GM12878 (cell line): ENCODE data around the gene PIP4K2A. TPM values are rescaled to one million over a fixed set of nuclear protein-coding genes. Genes with fewer than 3 reads are reported as not detected.

Experiments
- ATAC-seq: fragments of 200-7000 bp; cut with Tn5 transposase; 3 replicates; pipeline ENCODE4 v1.9.1; 2020; ENCODE audit warnings: mild to moderate bottlenecking, moderate library complexity
- BruUV-seq: library from RNA; stranded (reverse); fragments of 400-500 nt; replicated peaks from 2 replicates; lab custom pipeline; 2021; lab: Mats Ljungman, UMichigan
- CTCF ChIA-PET: fragments of 300-600 bp; sonication (Branson Sonifier 250); formaldehyde crosslinking; extraction: SDS; loops from one replicate; lab custom pipeline; 2021; ENCODE audit warnings: inconsistent platforms; lab: Yijun Ruan, JAX
- POLR2A ChIA-PET: fragments of 350-600 bp; formaldehyde crosslinking; extraction: SDS; loops from one replicate; lab custom pipeline; 2021; ENCODE audit warnings: inconsistent platforms; lab: Charles Lee
- RAD21 ChIA-PET: fragments of 300-600 bp; sonication (Branson Sonifier 250); formaldehyde crosslinking; loops from one replicate; lab custom pipeline; 2023; ENCODE audit warnings: antibody characterized with exemption; ENCODE audit not compliant: unreplicated experiment; lab: Charles Lee
- SMC1A ChIA-PET: fragments of 300-600 bp; sonication (Branson Sonifier 250); formaldehyde crosslinking; loops from one replicate; lab custom pipeline; 2023; ENCODE audit not compliant: unreplicated experiment, uncharacterized antibody; lab: Charles Lee
- DNase-seq: peaks from one replicate; pipeline ENCODE4 v3.0.0-alpha.2; 2011; ENCODE audit warnings: low read depth, low spot score
- FAIRE-seq: peaks from 3 replicates; lab custom pipeline; 2011; peaks lifted over from hg19 to GRCh38; lab: Jason Lieb, UNC
- H2AFZ ChIP-seq: 2 replicates; pipeline ENCODE4 v1.6.0; 2011; ENCODE audit warnings: low read depth, low read length, control low read depth; ENCODE audit not compliant: control insufficient read depth
- H3K27ac ChIP-seq: 2 replicates; pipeline ENCODE4 v1.5.1; 2011; ENCODE audit warnings: control low read depth; ENCODE audit not compliant: control insufficient read depth, insufficient read depth
- H3K27me3 ChIP-seq, 2 experiments: replicated peaks in 1 of 2; 2 replicates each; pipeline versions ENCODE4 v1.6.0 to v1.6.1; 2011; ENCODE audit warnings: low read length in 1 of 2; ENCODE audit not compliant: control insufficient read depth in 2 of 2, insufficient read depth in 2 of 2
- H3K36me3 ChIP-seq, 2 experiments: 2 replicates each; pipeline ENCODE4 v1.5.1; 2011; ENCODE audit warnings: low read length in 1 of 2; ENCODE audit not compliant: control insufficient read depth in 2 of 2, insufficient read depth in 2 of 2
- H3K4me1 ChIP-seq: 2 replicates; pipeline ENCODE4 v1.6.1; 2011; ENCODE audit warnings: mild to moderate bottlenecking, low read length, moderate library complexity, mixed read lengths; ENCODE audit not compliant: control insufficient read depth, insufficient read depth
- H3K4me2 ChIP-seq: 2 replicates; pipeline ENCODE4 v1.6.0; 2011; ENCODE audit warnings: control low read depth; ENCODE audit not compliant: control insufficient read depth, insufficient read depth
- H3K4me3 ChIP-seq: fragments of 200-600 bp; sonication (generic); 2 replicates; pipeline ENCODE4 v1.5.1; 2016
- H3K79me2 ChIP-seq: 2 replicates; pipeline ENCODE4 v1.6.0; 2011; ENCODE audit warnings: low read length; ENCODE audit not compliant: control insufficient read depth, insufficient read depth
- H3K9ac ChIP-seq: 2 replicates; pipeline ENCODE4 v1.8.0; 2011; ENCODE audit warnings: low read length, control low read depth, mixed read lengths; ENCODE audit not compliant: control insufficient read depth, insufficient read depth
- H3K9me3 ChIP-seq: replicated peaks from 3 replicates; pipeline ENCODE4 v1.5.1; 2011; ENCODE audit warnings: mild to moderate bottlenecking, low read length; ENCODE audit not compliant: control insufficient read depth, insufficient read depth
- H4K20me1 ChIP-seq: 2 replicates; pipeline ENCODE4 v1.6.0; 2011; ENCODE audit not compliant: control insufficient read depth, insufficient read depth
- CEBPZ ChIP-seq: fragments of 150-350 bp; IDR thresholded peaks from 2 replicates; pipeline ENCODE4 v1.6.1; 2016; ENCODE audit warnings: low read depth, low read length
- HDAC6 ChIP-seq: fragments of 200-600 bp; sonication (generic); IDR thresholded peaks from one replicate; pipeline ENCODE4 v1.8.0; 2017; ENCODE audit warnings: antibody characterized with exemption; ENCODE audit not compliant: unreplicated experiment
- PAX5 ChIP-seq: IDR thresholded peaks from 2 replicates; pipeline ENCODE4 v1.6.1; 2011; ENCODE audit warnings: low read depth, low read length, borderline replicate concordance
- PRDM15 ChIP-seq: fragments of 450-650 bp; formaldehyde crosslinking; IDR thresholded peaks from 2 replicates; pipeline ENCODE4 v1.4.0; 2020; ENCODE audit warnings: mild to moderate bottlenecking, moderate library complexity
- WRNIP1 ChIP-seq: IDR thresholded peaks from 2 replicates; pipeline ENCODE4 v1.6.1; 2011; ENCODE audit warnings: low read depth, low read length, improper control_type of control experiment, borderline replicate concordance
- ZBTB33 ChIP-seq: fragments of 450-650 bp; IDR thresholded peaks from 2 replicates; pipeline ENCODE4 v1.6.1; 2017; ENCODE audit warnings: mild to moderate bottlenecking
- WGBS: methylation state at CpG from one replicate; pipeline ENCODE4 v1.1.6; 2016; ENCODE audit warnings: low lambda C conversion rate; ENCODE audit not compliant: insufficient replicate concordance, insufficient coverage; ENCODE audit errors: missing lambda C conversion rate; 5-methylcytosine and 5-hydroxymethylcytosine counted together
- in situ Hi-C: fragments of 300-500 bp; cut with MboI; formaldehyde crosslinking; loops from 9 replicates; pipeline ENCODE4 v1.14.3; 2018; ENCODE audit warnings: mixed read lengths
- intact Hi-C: fragments of 100-400 bp; cut with micrococcal nuclease; formaldehyde crosslinking; loops from one replicate; pipeline ENCODE4 v1.14.2; 2022; ENCODE audit not compliant: unreplicated experiment
- polyA plus RNA-seq, 11 experiments: library from polyadenylated mRNA; depleted of rRNA in 4 of 11; unstranded in 6 of 11; stranded (reverse) in 5 of 11; fragments of >200 nt; fragmentation: Nextera tagmentation in 4 of 11; fragmentation: Illumina TruSeq in 1 of 11; extraction: Ambion mirVana in 4 of 11; extraction: Trizol in 1 of 11; gene quantifications; 1 replicate in 1 of 11; 2 replicates in 10 of 11; pipeline versions ENCODE4 v1.2.1 to v1.2.3, GENCODE V29; 2011 to 2016; ENCODE audit warnings: inconsistent platforms in 2 of 11, missing spikeins in 2 of 11, low read depth in 1 of 11
- total RNA-seq, 4 experiments: library from RNA; depleted of rRNA in 3 of 4; stranded (reverse); fragments of >200 nt in 3 of 4; fragmentation: Illumina TruSeq in 1 of 4; extraction: Trizol in 1 of 4; gene quantifications; 2 replicates each; pipeline versions ENCODE4 v1.2.1 to v1.2.3, GENCODE V29; 2013 to 2021

PIP4K2A gene
- total and polyA plus RNA-seq, 10 of the 15 experiments (the other 5 are each of a cell fraction or from before 2014, with no cell fraction given), result 54.3 to 139 (median 84.4) TPM

- TF ChIP-seq ZBTB33 (no peak), WRNIP1 (no peak), HDAC6 (no peak)
Observed at GRCh38 chr10:22697800-22698199, 16.6 kb downstream of the PIP4K2A start (continued).

GRCh38 chr10:22697101-22697500 is 17.3 kb downstream of the PIP4K2A start:
- POLR2A ChIA-PET, result interaction anchor here (0.5 to 1.1 kb wide), 10 partner anchors 8 to 73 kb away, joined by 3 to 6 read pairs (median 4); no protein-coding TSS in a partner anchor
- Histone ChIP-seq H3K9me3 (peaks cover 5% of the 10 kb centered on the region; the same call in 2 of the 3 replicates), H3K27me3 (no peaks in the 10 kb centered on the region), H2AFZ (no peak overlapping the region), H4K20me1 (peaks cover 3% of the 10 kb centered on the region; the same call in 1 of the 2 replicates), H3K27ac (no peak overlapping the region), H3K4me2 (no peak overlapping the region)
- no peak for ATAC-seq
- in situ Hi-C loops (no loop called here), intact Hi-C loops (no loop called here)
- no TSS peak for BruUV-seq
- WGBS, result 100% methylated on average over 4 of the region's 4 CpGs
- TF ChIP-seq PRDM15, result no peak
- TF ChIP-seq PAX5, result no peak
- no peak for TF ChIP-seq CEBPZ
- TF ChIP-seq, all 136 proteins: peak for 0
- no peak for FAIRE-seq
- DNase-seq, result no peak
- ChIA-PET SMC1A (interaction anchor here (0.8 to 3.6 kb wide), 8 partner anchors 9 to 97 kb away, joined by 3 to 16 read pairs (median 6); no protein-coding TSS in a partner anchor), RAD21 (interaction anchor here (1.7 to 3.0 kb wide), 3 partner anchors 9 to 15 kb away, joined by 5 to 13 read pairs (median 11); no protein-coding TSS in a partner anchor), CTCF (interaction anchor here (0.8 to 1.6 kb wide), 5 partner anchors 13 to 119 kb away, joined by 3 read pairs; no protein-coding TSS in a partner anchor)
- H3K9ac ChIP-seq, result no peak overlapping the region
- H3K79me2 ChIP-seq, result peaks cover 100% of the 10 kb centered on the region
- H3K4me3 ChIP-seq, result no peak overlapping the region
- peaks cover 0 to 7% of the 10 kb centered on the region in 2 experiments for H3K36me3 ChIP-seq
- peaks cover 44% of the 10 kb centered on the region for H3K4me1 ChIP-seq
